Rectal smooth muscle tissue (tissue), 1 donor: ENCODE measurements around the gene NSF.
"Not testable (repeated sequence)": the region's sequence is repeated elsewhere in the genome, so short reads cannot be mapped to it uniquely, and the experiment has no call there.

ENCODE experiments used
- H3K27ac ChIP-seq: one replicate; pipeline ENCODE4 v1.7.0; 2013; ENCODE audit warnings: low read depth, low read length, inconsistent platforms
- H3K27me3 ChIP-seq: one replicate; pipeline ENCODE4 v1.7.0; 2013; ENCODE audit warnings: low read length; ENCODE audit not compliant: control insufficient read depth, insufficient read depth
- H3K36me3 ChIP-seq: one replicate; pipeline ENCODE4 v1.7.0; 2013; ENCODE audit warnings: low read length; ENCODE audit not compliant: control insufficient read depth, insufficient read depth
- H3K4me1 ChIP-seq: one replicate; pipeline ENCODE4 v1.7.0; 2013; ENCODE audit warnings: low read length; ENCODE audit not compliant: control insufficient read depth, insufficient read depth
- H3K4me3 ChIP-seq: one replicate; pipeline ENCODE4 v1.7.0; 2013; ENCODE audit warnings: low read length
- H3K9ac ChIP-seq: one replicate; pipeline ENCODE4 v1.7.0; 2013; ENCODE audit warnings: low read length

NSF gene

GRCh38 chr17:46590157-46591146 lies at the start of gene NSF:
NSF (plus strand) TSS chr17:46590669; CDS start chr17:46590776, 107 bp downstream.
- H3K9ac ChIP-seq, H3K36me3 ChIP-seq, H3K4me3 ChIP-seq, H3K4me1 ChIP-seq, H3K27ac ChIP-seq, H3K27me3 ChIP-seq: not testable (repeated sequence)

- not testable (repeated sequence) for H3K27ac ChIP-seq, H3K4me3 ChIP-seq, H3K9ac ChIP-seq, H3K36me3 ChIP-seq, H3K4me1 ChIP-seq, H3K27me3 ChIP-seq
Observed at GRCh38 chr17:46548607-46549006, 41.9 kb upstream of the NSF start.

DNA sequence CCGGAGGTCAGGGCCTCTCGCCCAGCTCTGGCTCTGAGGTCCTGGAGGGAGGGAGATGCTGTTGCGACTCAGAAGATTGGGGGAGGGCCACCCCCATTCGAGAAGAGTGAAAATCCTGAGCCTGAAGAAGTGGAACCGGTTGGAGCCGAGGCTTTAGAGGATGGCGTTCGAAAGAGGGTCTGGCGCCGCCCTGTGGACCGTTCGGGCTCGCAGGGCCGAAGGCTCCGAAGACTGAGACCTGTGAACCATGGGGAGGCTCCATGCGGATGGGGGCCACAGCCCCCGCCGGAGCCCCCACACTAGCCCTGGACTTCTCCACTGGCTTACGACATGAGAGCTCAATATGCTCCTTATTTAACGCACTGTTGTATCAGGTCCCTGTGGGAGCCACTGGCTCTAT lies 31.3 kb upstream of the NSF start:
- not testable (repeated sequence) for H3K27me3 ChIP-seq, H3K27ac ChIP-seq, H3K9ac ChIP-seq, H3K4me1 ChIP-seq, H3K4me3 ChIP-seq, H3K36me3 ChIP-seq

DNA sequence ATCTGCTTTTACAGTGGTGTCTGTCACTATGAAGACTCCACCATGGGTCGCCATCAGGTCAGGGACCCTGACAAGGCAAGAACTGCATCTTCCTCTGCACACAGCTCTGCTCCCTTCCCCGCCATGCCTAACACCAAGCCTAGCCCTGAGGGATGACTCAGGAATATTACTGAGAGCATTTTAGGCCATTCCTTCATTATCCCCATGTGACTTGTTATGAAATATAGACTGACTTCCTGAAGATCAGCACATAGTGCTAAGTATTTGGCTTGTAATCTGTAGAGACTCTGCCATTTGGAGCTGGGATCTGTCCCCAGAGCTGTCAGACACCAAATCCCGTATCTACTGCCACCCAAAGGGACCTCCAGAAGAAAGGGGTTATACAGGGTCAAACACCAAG lies 30.4 kb upstream of the NSF start:
- H3K27ac ChIP-seq, H3K4me3 ChIP-seq, H3K9ac ChIP-seq, H3K36me3 ChIP-seq, H3K4me1 ChIP-seq, H3K27me3 ChIP-seq: not testable (repeated sequence)

DNA sequence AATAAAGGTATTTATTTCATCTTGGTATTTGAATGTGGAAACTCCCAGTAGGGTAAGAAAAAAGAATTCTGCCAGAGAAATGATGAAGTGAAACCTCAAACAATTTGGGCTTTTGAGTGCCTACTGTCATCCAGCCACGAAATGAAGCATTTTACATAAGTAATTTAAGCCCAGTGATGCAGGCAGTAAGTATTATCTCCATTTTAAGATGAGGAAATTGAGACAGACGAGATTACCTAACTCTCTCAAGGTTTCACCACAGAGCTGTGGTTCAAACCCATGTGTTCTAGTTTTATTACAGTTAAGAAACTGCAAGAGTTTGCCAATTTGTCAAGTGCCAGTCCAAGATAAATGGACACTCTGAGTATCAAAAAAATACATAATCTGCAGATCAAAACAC lies 24.2 kb upstream of the NSF start:
- not testable (repeated sequence) for H3K4me3 ChIP-seq, H3K9ac ChIP-seq

DNA sequence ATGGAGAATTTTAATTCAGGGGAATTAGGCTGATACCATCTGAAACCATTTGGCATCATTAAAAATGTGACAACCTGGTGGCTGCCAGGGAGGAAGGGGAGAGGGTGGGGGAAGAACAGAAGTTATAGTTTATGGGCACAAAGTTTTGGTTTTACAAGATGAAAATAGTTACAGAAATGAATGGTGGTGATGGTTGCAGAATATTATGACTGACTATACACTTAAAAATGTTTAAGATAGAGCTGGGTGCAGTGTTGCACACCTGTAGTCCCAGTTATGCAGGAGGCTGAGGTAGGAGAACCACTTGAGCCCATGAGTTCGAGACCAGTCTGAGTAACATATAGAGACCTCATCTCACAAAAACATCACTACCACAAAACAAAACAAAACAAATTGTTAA lies 23.5 kb upstream of the NSF start:
- not testable (repeated sequence) for H3K4me3 ChIP-seq, H3K4me1 ChIP-seq, H3K27ac ChIP-seq, H3K27me3 ChIP-seq, H3K36me3 ChIP-seq, H3K9ac ChIP-seq

More for the DNA sequence above, 24.2 kb upstream of the NSF start:
- not testable (repeated sequence) for H3K27me3 ChIP-seq, H3K36me3 ChIP-seq, H3K27ac ChIP-seq, H3K4me1 ChIP-seq

GRCh38 chr17:46571796-46572195 lies 18.7 kb upstream of the NSF start:
- not testable (repeated sequence) for H3K4me3 ChIP-seq, H3K4me1 ChIP-seq, H3K27me3 ChIP-seq, H3K27ac ChIP-seq, H3K36me3 ChIP-seq, H3K9ac ChIP-seq

GRCh38 chr17:46579083-46580075 lies 11.1 kb upstream of the NSF start, which contains the start of gene ARL17A:
ARL17A (minus strand) TSS chr17:46579691; CDS start chr17:46576322, 3,369 bp downstream.
- not testable (repeated sequence) for H3K4me3 ChIP-seq, H3K36me3 ChIP-seq, H3K4me1 ChIP-seq, H3K27me3 ChIP-seq, H3K9ac ChIP-seq
- peak within 1 kb of the TSS; percentile 51 for H3K27ac ChIP-seq

GRCh38 chr17:46580082-46580481 lies 10.4 kb upstream of the NSF start:
- not testable (repeated sequence) for H3K4me3 ChIP-seq, H3K9ac ChIP-seq, H3K4me1 ChIP-seq, H3K27me3 ChIP-seq, H3K36me3 ChIP-seq
- peak overlapping the region; percentile 51 for H3K27ac ChIP-seq

DNA sequence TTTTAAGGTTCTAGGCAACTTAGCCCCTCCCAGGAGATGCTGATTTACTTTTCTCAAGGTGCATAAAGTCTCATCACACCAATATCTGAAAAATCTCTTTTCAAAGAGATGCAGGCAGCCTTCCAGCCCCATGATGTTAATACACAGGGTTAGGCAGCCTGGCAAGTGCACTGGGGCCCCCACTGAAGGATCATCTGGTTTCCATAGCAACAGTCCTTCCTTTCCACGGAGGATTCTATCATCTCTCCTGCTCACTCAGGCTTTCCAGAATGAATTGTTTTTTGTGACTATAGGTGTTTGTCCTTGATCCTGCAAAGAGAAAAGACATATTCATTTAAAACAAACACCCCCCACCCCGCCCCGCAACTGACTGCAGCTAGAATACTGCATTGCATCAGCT lies 5.0 kb upstream of the NSF start:
- H3K36me3 ChIP-seq, H3K27ac ChIP-seq, H3K4me3 ChIP-seq, H3K27me3 ChIP-seq, H3K9ac ChIP-seq, H3K4me1 ChIP-seq: not testable (repeated sequence)

DNA sequence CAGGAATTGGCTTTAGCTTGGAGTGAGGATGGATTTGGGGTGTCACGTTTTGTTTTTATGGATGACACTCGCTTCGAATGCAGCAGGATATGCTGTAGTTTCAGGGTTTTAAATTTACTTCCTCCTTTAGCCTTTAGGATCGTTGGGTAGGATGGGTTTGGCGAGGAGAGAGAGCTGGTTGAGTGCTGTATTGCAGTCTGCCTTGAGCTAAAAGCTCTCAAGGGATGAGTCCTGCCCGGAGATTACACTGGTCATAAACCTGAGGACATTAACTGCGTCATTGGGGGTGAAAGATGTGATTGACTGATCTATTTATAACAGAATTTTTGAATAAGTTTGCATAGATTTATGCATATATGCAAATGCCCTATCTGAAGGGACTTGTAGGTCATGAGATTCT lies 863 bp downstream of the NSF start:
- not testable (repeated sequence) for H3K9ac ChIP-seq, H3K36me3 ChIP-seq, H3K4me1 ChIP-seq, H3K27ac ChIP-seq, H3K4me3 ChIP-seq, H3K27me3 ChIP-seq

DNA sequence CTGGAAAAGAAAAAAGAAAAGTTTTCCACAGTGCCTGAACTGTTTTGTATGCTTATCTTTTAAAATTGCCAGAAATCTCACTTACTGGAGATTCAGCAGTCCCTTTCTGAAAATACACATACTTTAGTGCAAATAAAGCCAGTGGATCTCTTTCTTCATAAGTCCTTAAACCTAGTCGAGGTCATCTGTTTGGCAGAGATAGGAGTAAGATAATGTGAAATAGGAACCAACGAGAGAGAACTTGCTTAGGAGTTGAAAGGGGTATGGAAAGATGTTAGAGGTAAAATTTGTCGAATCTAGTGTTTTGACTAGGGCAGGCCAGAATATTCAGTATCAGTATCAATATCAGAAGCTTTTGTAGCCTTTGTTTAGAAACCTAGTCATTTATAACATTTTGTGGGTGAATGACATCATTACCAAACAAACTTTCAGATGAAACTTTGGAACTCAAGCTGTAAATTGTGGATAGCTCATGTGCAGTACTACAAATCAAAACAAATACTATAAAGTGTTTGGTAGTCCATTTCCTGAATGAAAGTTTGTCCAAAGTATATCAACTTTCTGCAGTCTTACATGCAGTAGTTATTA lies 8.0 kb downstream of the NSF start:
- not testable (repeated sequence) for H3K9ac ChIP-seq, H3K4me3 ChIP-seq, H3K27me3 ChIP-seq, H3K36me3 ChIP-seq, H3K4me1 ChIP-seq, H3K27ac ChIP-seq
